Naive B cell (primary cell): Measurements from ENCODE around the gene MAPT. TPM values are rescaled to one million over a fixed set of nuclear protein-coding genes. Genes with fewer than 3 reads are reported as not detected.
"Not testable (repeated sequence)": the region's sequence is repeated elsewhere in the genome, so short reads cannot be mapped to it uniquely, and the experiment has no call there.

ENCODE experiments used
- ATAC-seq, 2 donors: fragments of 150-1000 bp; cut with Tn5 transposase; 2 replicates each; pipeline ENCODE4 v1.10.0; 2021; ENCODE audit warnings: low read depth in 2 of 2, mild to moderate bottlenecking in 2 of 2, moderate library complexity in 2 of 2
- DNase-seq: peaks from one replicate; pipeline ENCODE4 v3.0.0; 2022
- H3K27ac Mint-ChIP-seq, 6 donors: one replicate each; pipeline ENCODE4 v1.8.0; 2020 to 2022; ENCODE audit warnings: mild to moderate bottlenecking in 6 of 6, mixed read lengths in 6 of 6, moderate library complexity in 5 of 6, inconsistent platforms in 2 of 6
- H3K27me3 Mint-ChIP-seq, 3 donors: one replicate each; pipeline ENCODE4 v1.8.0; 2021 to 2022; ENCODE audit warnings: mixed read lengths in 3 of 3, mild to moderate bottlenecking in 1 of 3
- H3K36me3 Mint-ChIP-seq, 2 donors: one replicate each; pipeline ENCODE4 v1.8.0; 2020 to 2022; ENCODE audit warnings: mixed read lengths in 2 of 2, inconsistent platforms in 1 of 2, mild to moderate bottlenecking in 1 of 2
- H3K4me1 Mint-ChIP-seq, 3 donors: one replicate each; pipeline ENCODE4 v1.8.0; 2020 to 2022; ENCODE audit warnings: mixed read lengths in 3 of 3, inconsistent platforms in 1 of 3, mild to moderate bottlenecking in 1 of 3, moderate library complexity in 1 of 3
- H3K4me3 Mint-ChIP-seq, 8 donors: one replicate each; pipeline ENCODE4 v1.8.0; 2020 to 2022; ENCODE audit warnings: mild to moderate bottlenecking in 8 of 8, mixed read lengths in 8 of 8, moderate library complexity in 8 of 8, inconsistent platforms in 2 of 8
- H3K9me3 Mint-ChIP-seq, 7 donors: one replicate each; pipeline ENCODE4 v1.8.0; 2020 to 2022; ENCODE audit warnings: mixed read lengths in 7 of 7, mild to moderate bottlenecking in 5 of 7, inconsistent platforms in 2 of 7, moderate library complexity in 1 of 7
- polyA plus RNA-seq, 6 donors: library from polyadenylated mRNA; unstranded; fragments of 300-500 nt; fragmentation: Illumina TruSeq; gene quantifications; one replicate each; pipeline ENCODE4 v1.2.3, GENCODE V29; 2021; ENCODE audit warnings: low read depth in 6 of 6

The MAPT gene
- polyA plus RNA-seq, 6 donors from 2014 or later, result 0.10 to 0.29 TPM; not detected in 4

- not testable (repeated sequence) for H3K4me3 Mint-ChIP-seq, H3K27ac Mint-ChIP-seq, ATAC-seq, H3K4me1 Mint-ChIP-seq, H3K9me3 Mint-ChIP-seq, H3K36me3 Mint-ChIP-seq, DNase-seq
- peaks cover 4 to 33% (median 15%) of the 10 kb centered on the region in 3 donors for H3K27me3 Mint-ChIP-seq
Measured at GRCh38 chr17:45956746-45957145, 62.4 kb downstream of the MAPT start.

GRCh38 chr17:45958307-45958706 is 64.0 kb downstream of the MAPT start:
- H3K4me1 Mint-ChIP-seq, result no peaks in the 10 kb centered on the region
- H3K9me3 Mint-ChIP-seq, result no peaks in the 10 kb centered on the region
- H3K27me3 Mint-ChIP-seq, result peaks cover 5 to 18% (median 10%) of the 10 kb centered on the region in 3 donors
- no peak overlapping the region for H3K4me3 Mint-ChIP-seq
- H3K36me3 Mint-ChIP-seq, result no peaks in the 10 kb centered on the region
- DNase-seq, result no peak
- no peak overlapping the region for H3K27ac Mint-ChIP-seq
- no peak for ATAC-seq

- H3K36me3 Mint-ChIP-seq, result no peaks in the 10 kb centered on the region
- no peaks in the 10 kb centered on the region for H3K9me3 Mint-ChIP-seq
- H3K27me3 Mint-ChIP-seq, result peaks cover 5 to 19% (median 17%) of the 10 kb centered on the region in 3 donors
- no peak overlapping the region for H3K4me3 Mint-ChIP-seq
- peak overlapping the region in 1 of 6 donors; percentile 6 for H3K27ac Mint-ChIP-seq
- no peak for ATAC-seq
- no peak for DNase-seq
- no peaks in the 10 kb centered on the region for H3K4me1 Mint-ChIP-seq
Measured at GRCh38 chr17:45958994-45959665, 64.8 kb downstream of the MAPT start.

- no peaks in the 10 kb centered on the region for H3K9me3 Mint-ChIP-seq
- H3K36me3 Mint-ChIP-seq, result no peaks in the 10 kb centered on the region
- DNase-seq (no peak), ATAC-seq (no peak)
- no peak overlapping the region for H3K4me3 Mint-ChIP-seq
- H3K4me1 Mint-ChIP-seq, result no peaks in the 10 kb centered on the region
- H3K27me3 Mint-ChIP-seq, result peaks cover 5 to 22% (median 11%) of the 10 kb centered on the region in 3 donors
- H3K27ac Mint-ChIP-seq, result no peak overlapping the region
Measured at GRCh38 chr17:45960311-45960710, 66.0 kb downstream of the MAPT start.

- DNase-seq (no peak), ATAC-seq (no peak)
- Mint-ChIP-seq H3K4me1 (no peaks in the 10 kb centered on the region), H3K9me3 (no peaks in the 10 kb centered on the region), H3K36me3 (no peaks in the 10 kb centered on the region), H3K27me3 (peaks cover 7 to 20% (median 11%) of the 10 kb centered on the region in 3 donors), H3K4me3 (no peak overlapping the region), H3K27ac (no peak overlapping the region)
Measured at GRCh38 chr17:45961206-45961605, 66.9 kb downstream of the MAPT start.

- H3K4me1 Mint-ChIP-seq, result no peaks in the 10 kb centered on the region
- H3K27ac Mint-ChIP-seq, result no peak overlapping the region
- no peak overlapping the region for H3K4me3 Mint-ChIP-seq
- no peak for ATAC-seq
- no peaks in the 10 kb centered on the region for H3K9me3 Mint-ChIP-seq
- H3K36me3 Mint-ChIP-seq, result no peaks in the 10 kb centered on the region
- no peak for DNase-seq
- H3K27me3 Mint-ChIP-seq, result peaks cover 11 to 27% (median 14%) of the 10 kb centered on the region in 3 donors
Measured at GRCh38 chr17:45962221-45962972, 68.0 kb downstream of the MAPT start.

- Mint-ChIP-seq H3K9me3 (no peaks in the 10 kb centered on the region), H3K27ac (peak overlapping the region in 1 of 6 donors; percentile 26), H3K4me1 (no peaks in the 10 kb centered on the region), H3K27me3 (peaks cover 11 to 35% (median 23%) of the 10 kb centered on the region in 3 donors), H3K4me3 (no peak overlapping the region), H3K36me3 (no peaks in the 10 kb centered on the region)
- no peak for DNase-seq
- ATAC-seq, result no peak
Measured at GRCh38 chr17:45963283-45963682, 68.9 kb downstream of the MAPT start.

- ATAC-seq, result no peak
Measured at GRCh38 chr17:45963889-45964288, 69.5 kb downstream of the MAPT start.

GRCh38 chr17:45964634-45965033 is 70.3 kb downstream of the MAPT start:
- Mint-ChIP-seq H3K4me1 (no peaks in the 10 kb centered on the region), H3K4me3 (no peak overlapping the region), H3K27me3 (peaks cover 15 to 38% (median 34%) of the 10 kb centered on the region in 3 donors), H3K36me3 (peaks cover 0 to 4% of the 10 kb centered on the region in 2 donors), H3K27ac (no peak overlapping the region), H3K9me3 (peaks cover 0 to 3% (median 0%) of the 10 kb centered on the region in 7 donors)
- ATAC-seq (no peak), DNase-seq (no peak)

More at GRCh38 chr17:45963889-45964288, 69.5 kb downstream of the MAPT start:
- no peak overlapping the region for H3K27ac Mint-ChIP-seq
- H3K27me3 Mint-ChIP-seq, result peaks cover 11 to 35% (median 26%) of the 10 kb centered on the region in 3 donors
- H3K36me3 Mint-ChIP-seq, result no peaks in the 10 kb centered on the region
- no peaks in the 10 kb centered on the region for H3K4me1 Mint-ChIP-seq
- H3K4me3 Mint-ChIP-seq, result no peak overlapping the region
- no peaks in the 10 kb centered on the region for H3K9me3 Mint-ChIP-seq
- DNase-seq, result no peak

GRCh38 chr17:45965812-45966211 is 71.5 kb downstream of the MAPT start:
- Mint-ChIP-seq H3K9me3 (peaks cover 0 to 6% (median 0%) of the 10 kb centered on the region in 7 donors), H3K4me1 (no peaks in the 10 kb centered on the region), H3K36me3 (peaks cover 0 to 7% of the 10 kb centered on the region in 2 donors), H3K27me3 (peaks cover 21 to 50% (median 44%) of the 10 kb centered on the region in 3 donors), H3K27ac (no peak overlapping the region), H3K4me3 (no peak overlapping the region)
- ATAC-seq (no peak), DNase-seq (no peak)

- DNase-seq, result no peak
- Mint-ChIP-seq H3K9me3 (peaks cover 0 to 6% (median 0%) of the 10 kb centered on the region in 7 donors), H3K4me3 (no peak overlapping the region), H3K4me1 (no peaks in the 10 kb centered on the region), H3K36me3 (peaks cover 0 to 7% of the 10 kb centered on the region in 2 donors), H3K27me3 (peaks cover 21 to 51% (median 44%) of the 10 kb centered on the region in 3 donors), H3K27ac (no peak overlapping the region)
- ATAC-seq, result no peak
Measured at GRCh38 chr17:45966606-45967280, 72.4 kb downstream of the MAPT start.

GRCh38 chr17:45967378-45967777 is 73.0 kb downstream of the MAPT start:
- DNase-seq, result no peak
- Mint-ChIP-seq H3K4me3 (no peak overlapping the region), H3K36me3 (peaks cover 0 to 11% of the 10 kb centered on the region in 2 donors), H3K27me3 (peaks cover 18 to 51% (median 44%) of the 10 kb centered on the region in 3 donors), H3K27ac (no peak overlapping the region), H3K4me1 (no peaks in the 10 kb centered on the region), H3K9me3 (peaks cover 0 to 7% (median 2%) of the 10 kb centered on the region in 7 donors)
- ATAC-seq, result no peak

- Mint-ChIP-seq H3K9me3 (peaks cover 0 to 9% (median 3%) of the 10 kb centered on the region in 7 donors), H3K36me3 (peaks cover 0 to 14% of the 10 kb centered on the region in 2 donors), H3K27ac (no peak overlapping the region), H3K4me3 (no peak overlapping the region), H3K27me3 (peaks cover 16 to 46% (median 39%) of the 10 kb centered on the region in 3 donors), H3K4me1 (no peaks in the 10 kb centered on the region)
- DNase-seq, result no peak
- ATAC-seq, result no peak
Measured at GRCh38 chr17:45968732-45969131, 74.4 kb downstream of the MAPT start.
